Activated naive CD8-positive, alpha-beta T cell treated with anti-CD3 and anti-CD28 coated beads, Interleukin-2, amount 50 U/mL, for 24 hours (primary cell): ENCODE results near the gene NPIPB4.
"Not testable (repeated sequence)": the region's sequence is repeated elsewhere in the genome, so short reads cannot be mapped to it uniquely, and the experiment has no call there.

Experiments used
- ATAC-seq: fragments of 150-1000 bp; cut with Tn5 transposase; one replicate; pipeline ENCODE4 v1.10.0; 2021
- DNase-seq: peaks from one replicate; pipeline ENCODE4 v3.0.0; 2021
- H3K27ac Mint-ChIP-seq: one replicate; pipeline ENCODE4 v1.8.0; 2021; ENCODE audit warnings: mild to moderate bottlenecking, mixed read lengths
- H3K27me3 Mint-ChIP-seq: one replicate; pipeline ENCODE4 v1.8.0; 2021; ENCODE audit warnings: mixed read lengths
- H3K36me3 Mint-ChIP-seq: one replicate; pipeline ENCODE4 v1.8.0; 2021; ENCODE audit warnings: low read depth, mixed read lengths
- H3K4me1 Mint-ChIP-seq: one replicate; pipeline ENCODE4 v1.8.0; 2021; ENCODE audit warnings: mixed read lengths
- H3K4me3 Mint-ChIP-seq: one replicate; pipeline ENCODE4 v1.8.0; 2021; ENCODE audit warnings: mild to moderate bottlenecking, moderate library complexity, mixed read lengths
- H3K9me3 Mint-ChIP-seq: one replicate; pipeline ENCODE4 v1.8.0; 2021; ENCODE audit warnings: mixed read lengths

The NPIPB4 gene

GRCh38 chr16:21857656-21858055, at the start of gene NPIPB4:
TSS of gene NPIPB4 (minus strand) at chr16:21857756. CDS start at chr16:21857378, 378 bp downstream.
- not testable (repeated sequence) for H3K4me3 Mint-ChIP-seq, H3K36me3 Mint-ChIP-seq, H3K27ac Mint-ChIP-seq, ATAC-seq, DNase-seq, H3K9me3 Mint-ChIP-seq, H3K4me1 Mint-ChIP-seq, H3K27me3 Mint-ChIP-seq

- H3K27ac Mint-ChIP-seq, H3K27me3 Mint-ChIP-seq, H3K36me3 Mint-ChIP-seq, ATAC-seq, H3K9me3 Mint-ChIP-seq, H3K4me1 Mint-ChIP-seq, DNase-seq, H3K4me3 Mint-ChIP-seq: not testable (repeated sequence)
These were observed 41.4 kb upstream of the NPIPB4 start for GRCh38 chr16:21898998-21899397.

- H3K27me3 Mint-ChIP-seq, H3K4me1 Mint-ChIP-seq, H3K9me3 Mint-ChIP-seq, H3K4me3 Mint-ChIP-seq, ATAC-seq, H3K36me3 Mint-ChIP-seq, H3K27ac Mint-ChIP-seq: not testable (repeated sequence)
- peak; percentile 4 for DNase-seq
These were observed 24.4 kb upstream of the NPIPB4 start for GRCh38 chr16:21881988-21882387.

GRCh38 chr16:21837186-21837585, 20.4 kb downstream of the NPIPB4 start:
- not testable (repeated sequence) for H3K4me3 Mint-ChIP-seq, H3K27ac Mint-ChIP-seq, H3K36me3 Mint-ChIP-seq, ATAC-seq, H3K27me3 Mint-ChIP-seq, DNase-seq, H3K4me1 Mint-ChIP-seq, H3K9me3 Mint-ChIP-seq

GRCh38 chr16:21836334-21836733, 21.2 kb downstream of the NPIPB4 start:
- H3K36me3 Mint-ChIP-seq, H3K4me3 Mint-ChIP-seq, H3K27me3 Mint-ChIP-seq, H3K4me1 Mint-ChIP-seq, ATAC-seq, H3K27ac Mint-ChIP-seq, DNase-seq, H3K9me3 Mint-ChIP-seq: not testable (repeated sequence)

- not testable (repeated sequence) for ATAC-seq, H3K9me3 Mint-ChIP-seq, DNase-seq, H3K4me3 Mint-ChIP-seq, H3K27me3 Mint-ChIP-seq, H3K36me3 Mint-ChIP-seq, H3K27ac Mint-ChIP-seq, H3K4me1 Mint-ChIP-seq
These were observed 21.8 kb downstream of the NPIPB4 start for GRCh38 chr16:21835747-21836146.

- not testable (repeated sequence) for DNase-seq, H3K4me3 Mint-ChIP-seq, H3K9me3 Mint-ChIP-seq, H3K4me1 Mint-ChIP-seq, H3K36me3 Mint-ChIP-seq, H3K27me3 Mint-ChIP-seq, H3K27ac Mint-ChIP-seq, ATAC-seq
These were observed 23.3 kb downstream of the NPIPB4 start for GRCh38 chr16:21834211-21834610.

- H3K27me3 Mint-ChIP-seq, DNase-seq, H3K4me3 Mint-ChIP-seq, H3K36me3 Mint-ChIP-seq, ATAC-seq, H3K9me3 Mint-ChIP-seq, H3K27ac Mint-ChIP-seq, H3K4me1 Mint-ChIP-seq: not testable (repeated sequence)
These were observed 27.6 kb downstream of the NPIPB4 start for GRCh38 chr16:21829929-21830328.

GRCh38 chr16:21826067-21826706, 31.4 kb downstream of the NPIPB4 start:
- not testable (repeated sequence) for H3K27ac Mint-ChIP-seq, H3K27me3 Mint-ChIP-seq, H3K36me3 Mint-ChIP-seq, H3K9me3 Mint-ChIP-seq, DNase-seq, H3K4me1 Mint-ChIP-seq, ATAC-seq, H3K4me3 Mint-ChIP-seq

GRCh38 chr16:21825526-21825925, 32.0 kb downstream of the NPIPB4 start:
- not testable (repeated sequence) for H3K27ac Mint-ChIP-seq, H3K36me3 Mint-ChIP-seq, ATAC-seq, H3K27me3 Mint-ChIP-seq, H3K9me3 Mint-ChIP-seq, DNase-seq, H3K4me1 Mint-ChIP-seq, H3K4me3 Mint-ChIP-seq

GRCh38 chr16:21823258-21823657, 34.3 kb downstream of the NPIPB4 start:
- peaks cover 12% of the 10 kb centered on the region for H3K36me3 Mint-ChIP-seq
- H3K4me1 Mint-ChIP-seq: peaks cover 22% of the 10 kb centered on the region
- DNase-seq, H3K4me3 Mint-ChIP-seq, H3K9me3 Mint-ChIP-seq, H3K27ac Mint-ChIP-seq, ATAC-seq, H3K27me3 Mint-ChIP-seq: not testable (repeated sequence)

GRCh38 chr16:21820908-21821465, 36.6 kb downstream of the NPIPB4 start:
- DNase-seq, H3K27me3 Mint-ChIP-seq, ATAC-seq, H3K9me3 Mint-ChIP-seq: not testable (repeated sequence)
- Mint-ChIP-seq H3K4me3 (peak overlapping the region; percentile 96), H3K4me1 (peaks cover 25% of the 10 kb centered on the region), H3K36me3 (peaks cover 16% of the 10 kb centered on the region), H3K27ac (peak overlapping the region; percentile 99)

- DNase-seq (peak; percentile 76), ATAC-seq (peak; percentile 99)
- Mint-ChIP-seq H3K4me1 (peaks cover 25% of the 10 kb centered on the region), H3K27ac (peak overlapping the region; percentile 99), H3K4me3 (peak overlapping the region; percentile 96), H3K36me3 (peaks cover 18% of the 10 kb centered on the region)
- not testable (repeated sequence) for H3K27me3 Mint-ChIP-seq, H3K9me3 Mint-ChIP-seq
These were observed 37.3 kb downstream of the NPIPB4 start for GRCh38 chr16:21820028-21820907.

GRCh38 chr16:21819617-21820016, 37.9 kb downstream of the NPIPB4 start:
- not testable (repeated sequence) for H3K27me3 Mint-ChIP-seq, ATAC-seq, DNase-seq, H3K9me3 Mint-ChIP-seq
- peaks cover 25% of the 10 kb centered on the region for H3K4me1 Mint-ChIP-seq
- H3K27ac Mint-ChIP-seq: peak overlapping the region; percentile 99
- H3K4me3 Mint-ChIP-seq: peak overlapping the region; percentile 96
- peaks cover 19% of the 10 kb centered on the region for H3K36me3 Mint-ChIP-seq

GRCh38 chr16:21817012-21817411, 40.5 kb downstream of the NPIPB4 start:
- H3K36me3 Mint-ChIP-seq: peaks cover 23% of the 10 kb centered on the region
- H3K4me3 Mint-ChIP-seq, H3K27me3 Mint-ChIP-seq, DNase-seq, H3K9me3 Mint-ChIP-seq, H3K27ac Mint-ChIP-seq: not testable (repeated sequence)
- ATAC-seq: peak; percentile 21
- peaks cover 25% of the 10 kb centered on the region for H3K4me1 Mint-ChIP-seq
